Fibroblast of villous mesenchyme (primary cell): ENCODE data around the gene PLPPR3. TPM values are rescaled to one million over a fixed set of nuclear protein-coding genes. Genes with fewer than 3 reads are reported as not detected.

Source experiments
- DNase-seq: peaks from one replicate; pipeline ENCODE4 v3.0.0-alpha.2; 2010; ENCODE audit warnings: low read depth
- H3K4me3 ChIP-seq: 2 replicates; pipeline ENCODE4 v1.5.1; 2011; ENCODE audit warnings: low read depth, mild to moderate bottlenecking, low read length
- CTCF ChIP-seq: IDR thresholded peaks from 2 replicates; pipeline ENCODE4 v1.5.1; 2012; ENCODE audit warnings: low read depth, mild to moderate bottlenecking, low read length; ENCODE audit not compliant: insufficient read depth
- total RNA-seq: library from RNA; depleted of rRNA; stranded (reverse); fragments of >200 nt; gene quantifications from 2 replicates; pipeline ENCODE4 v1.2.3, GENCODE V29; 2012

PLPPR3 gene
- total RNA-seq, 1 donor, result 0.86 TPM

DNA sequence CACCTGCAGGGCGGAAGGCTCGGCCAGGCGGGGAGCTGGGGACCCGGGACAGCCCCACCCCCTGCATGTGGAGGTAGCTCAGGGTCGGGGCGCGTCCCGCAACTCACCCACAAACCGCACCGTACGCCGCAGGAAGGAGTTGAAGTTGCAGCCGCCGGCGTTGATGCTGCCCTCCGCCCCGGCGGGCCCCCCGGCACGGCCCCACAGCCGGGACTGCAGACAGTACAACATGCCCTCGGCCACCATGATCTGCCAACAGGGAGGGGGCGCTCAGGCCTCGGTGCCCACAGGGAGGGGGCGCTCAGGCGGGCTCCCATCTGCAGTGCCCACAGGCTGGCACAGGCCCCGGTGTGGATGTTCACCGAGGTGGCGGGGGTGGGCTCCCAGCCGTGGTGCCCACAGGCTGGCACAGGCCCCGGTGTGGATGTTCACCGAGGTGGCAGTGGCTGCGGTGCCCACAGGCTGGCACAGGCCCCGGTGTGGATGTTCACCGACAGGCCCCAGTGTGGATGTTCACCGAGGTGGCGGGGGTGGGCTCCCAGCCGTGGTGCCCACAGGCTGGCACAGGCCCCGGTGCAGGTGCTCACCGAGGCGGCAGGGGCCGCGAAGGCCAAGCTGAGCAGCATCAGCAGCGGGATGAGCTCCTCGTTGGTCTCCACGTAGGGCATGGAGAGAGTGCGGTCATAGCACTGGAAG is 6.5 kb downstream of the PLPPR3 start:
- H3K4me3 ChIP-seq, result no peak overlapping the region
- no peak for TF ChIP-seq CTCF
- no peak for DNase-seq

GRCh38 chr19:814152-815078 is 7.3 kb downstream of the PLPPR3 start:
- H3K4me3 ChIP-seq, result no peak overlapping the region
- TF ChIP-seq CTCF, result no peak
- DNase-seq, result no peak

GRCh38 chr19:813219-814151 is 8.3 kb downstream of the PLPPR3 start:
- no peak for DNase-seq
- TF ChIP-seq CTCF, result no peak
- no peak overlapping the region for H3K4me3 ChIP-seq

DNA sequence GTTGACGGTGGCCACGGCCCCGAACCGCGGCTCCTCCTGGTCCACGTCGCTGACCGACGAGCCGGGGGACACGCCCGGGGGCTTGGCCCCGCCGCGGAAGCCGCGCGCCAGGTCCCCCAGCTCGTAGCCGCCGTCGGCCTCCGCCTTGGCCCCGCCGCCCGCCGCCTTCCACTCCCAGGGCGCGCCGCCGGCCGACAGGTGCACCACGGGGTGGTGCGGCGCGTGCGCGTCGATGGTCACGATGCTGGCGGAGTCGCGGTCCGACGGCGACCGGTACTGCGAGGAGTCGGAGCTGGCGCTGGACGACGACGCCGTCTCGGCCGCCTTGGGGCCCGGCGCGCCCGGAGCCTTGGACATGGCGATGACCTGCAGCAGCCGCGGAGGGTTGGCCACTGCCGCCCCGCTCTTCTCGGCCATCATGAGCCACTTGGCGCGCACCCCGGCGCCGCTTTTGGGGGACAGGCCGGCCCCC is 9.0 kb downstream of the PLPPR3 start:
- no peak overlapping the region for H3K4me3 ChIP-seq
- TF ChIP-seq CTCF, result no peak

DNA sequence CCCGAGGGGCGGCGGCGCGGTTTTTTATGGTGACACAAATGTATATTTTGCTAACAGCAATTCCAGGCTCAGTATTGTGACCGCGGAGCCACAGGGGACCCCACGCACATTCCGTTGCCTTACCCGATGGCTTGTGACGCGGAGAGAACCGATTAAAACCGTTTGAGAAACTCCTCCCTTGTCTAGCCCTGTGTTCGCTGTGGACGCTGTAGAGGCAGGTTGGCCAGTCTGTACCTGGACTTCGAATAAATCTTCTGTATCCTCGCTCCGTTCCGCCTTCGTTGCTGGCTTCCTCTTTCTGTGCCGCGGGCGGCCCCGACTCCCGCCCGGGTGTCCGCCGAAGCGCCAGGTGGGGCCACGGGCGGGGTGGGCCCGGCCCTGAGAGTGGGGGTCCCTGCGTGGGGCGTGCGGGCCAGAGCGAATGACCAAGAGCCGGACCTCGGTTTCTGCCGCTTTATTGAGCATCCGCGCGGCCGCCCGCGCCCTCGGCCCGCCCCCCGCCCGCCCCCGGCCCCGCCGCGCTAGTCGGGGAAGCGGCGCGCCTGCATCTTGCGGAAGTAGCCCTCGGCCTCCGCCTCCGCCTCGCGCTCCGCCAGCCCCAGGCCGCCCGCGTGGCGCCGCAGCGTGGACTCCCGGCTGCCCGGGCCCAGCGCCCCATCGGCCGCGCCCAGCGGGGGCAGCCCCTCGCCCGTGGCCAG is 9.6 kb downstream of the PLPPR3 start:
- no peak for DNase-seq
- no peak overlapping the region for H3K4me3 ChIP-seq
- TF ChIP-seq CTCF, result no peak

More for the DNA sequence above, 9.0 kb downstream of the PLPPR3 start:
- no peak for DNase-seq
